ENCODE measurements around the gene MICALL2.

Gene MICALL2

GRCh38 chr7:1419310-1419634, 40.0 kb downstream of the MICALL2 start:
- H3K9me3 ChIP-seq (ENCODE audit: control insufficient read depth in 2 of 2, low read length in 2 of 2): no peaks in the 10 kb centered on the region
- H3K4me1 ChIP-seq (ENCODE audit: control insufficient read depth in 2 of 2, insufficient read depth in 2 of 2, low read length in 2 of 2): no peaks in the 10 kb centered on the region
- H3K4me3 ChIP-seq (ENCODE audit: low read length in 2 of 2): no peak overlapping the region
- no peaks in the 10 kb centered on the region for H3K36me3 ChIP-seq (ENCODE audit: control insufficient read depth in 2 of 2, insufficient read depth in 2 of 2, low read length in 2 of 2)
- H3K27ac ChIP-seq (ENCODE audit: low read depth in 2 of 2, low read length in 2 of 2): no peak overlapping the region
- peaks cover 4 to 16% of the 10 kb centered on the region in 2 donors for H3K27me3 ChIP-seq (ENCODE audit: control insufficient read depth in 2 of 2, insufficient read depth in 2 of 2, low read length in 2 of 2)
- no peak overlapping the region for H3K9ac ChIP-seq (ENCODE audit: low read depth in 1 of 2, low read length in 2 of 2)

GRCh38 chr7:1418505-1419309, 40.6 kb downstream of the MICALL2 start:
- no peaks in the 10 kb centered on the region for H3K4me1 ChIP-seq (ENCODE audit: control insufficient read depth in 2 of 2, insufficient read depth in 2 of 2, low read length in 2 of 2)
- H3K9ac ChIP-seq (ENCODE audit: low read depth in 1 of 2, low read length in 2 of 2): no peak overlapping the region
- H3K36me3 ChIP-seq (ENCODE audit: control insufficient read depth in 2 of 2, insufficient read depth in 2 of 2, low read length in 2 of 2): no peaks in the 10 kb centered on the region
- no peaks in the 10 kb centered on the region for H3K9me3 ChIP-seq (ENCODE audit: control insufficient read depth in 2 of 2, low read length in 2 of 2)
- no peak overlapping the region for H3K4me3 ChIP-seq (ENCODE audit: low read length in 2 of 2)
- peaks cover 4 to 16% of the 10 kb centered on the region in 2 donors for H3K27me3 ChIP-seq (ENCODE audit: control insufficient read depth in 2 of 2, insufficient read depth in 2 of 2, low read length in 2 of 2)
- H3K27ac ChIP-seq (ENCODE audit: low read depth in 2 of 2, low read length in 2 of 2): no peak overlapping the region

- Histone ChIP-seq H3K9me3 (ENCODE audit: control insufficient read depth in 2 of 2, low read length in 2 of 2) (no peaks in the 10 kb centered on the region), H3K27ac (ENCODE audit: low read depth in 2 of 2, low read length in 2 of 2) (no peak overlapping the region), H3K4me3 (ENCODE audit: low read length in 2 of 2) (no peak overlapping the region), H3K36me3 (ENCODE audit: control insufficient read depth in 2 of 2, insufficient read depth in 2 of 2, low read length in 2 of 2) (no peaks in the 10 kb centered on the region), H3K4me1 (ENCODE audit: control insufficient read depth in 2 of 2, insufficient read depth in 2 of 2, low read length in 2 of 2) (no peaks in the 10 kb centered on the region), H3K9ac (ENCODE audit: low read depth in 1 of 2, low read length in 2 of 2) (no peak overlapping the region), H3K27me3 (ENCODE audit: control insufficient read depth in 2 of 2, insufficient read depth in 2 of 2, low read length in 2 of 2) (peaks cover 8 to 20% of the 10 kb centered on the region in 2 donors)
Observed at GRCh38 chr7:1415389-1415990, 43.8 kb downstream of the MICALL2 start.

GRCh38 chr7:1413936-1414639, 45.2 kb downstream of the MICALL2 start:
- H3K4me3 ChIP-seq (ENCODE audit: low read length in 2 of 2): no peak overlapping the region
- H3K9me3 ChIP-seq (ENCODE audit: control insufficient read depth in 2 of 2, low read length in 2 of 2): no peaks in the 10 kb centered on the region
- H3K27me3 ChIP-seq (ENCODE audit: control insufficient read depth in 2 of 2, insufficient read depth in 2 of 2, low read length in 2 of 2): peaks cover 8 to 15% of the 10 kb centered on the region in 2 donors
- no peak overlapping the region for H3K9ac ChIP-seq (ENCODE audit: low read depth in 1 of 2, low read length in 2 of 2)
- no peaks in the 10 kb centered on the region for H3K4me1 ChIP-seq (ENCODE audit: control insufficient read depth in 2 of 2, insufficient read depth in 2 of 2, low read length in 2 of 2)
- no peaks in the 10 kb centered on the region for H3K36me3 ChIP-seq (ENCODE audit: control insufficient read depth in 2 of 2, insufficient read depth in 2 of 2, low read length in 2 of 2)
- H3K27ac ChIP-seq (ENCODE audit: low read depth in 2 of 2, low read length in 2 of 2): no peak overlapping the region

- Histone ChIP-seq H3K4me3 (ENCODE audit: low read length in 2 of 2) (no peak overlapping the region), H3K9ac (ENCODE audit: low read depth in 1 of 2, low read length in 2 of 2) (no peak overlapping the region), H3K4me1 (ENCODE audit: control insufficient read depth in 2 of 2, insufficient read depth in 2 of 2, low read length in 2 of 2) (no peaks in the 10 kb centered on the region), H3K9me3 (ENCODE audit: control insufficient read depth in 2 of 2, low read length in 2 of 2) (no peaks in the 10 kb centered on the region), H3K36me3 (ENCODE audit: control insufficient read depth in 2 of 2, insufficient read depth in 2 of 2, low read length in 2 of 2) (no peaks in the 10 kb centered on the region), H3K27ac (ENCODE audit: low read depth in 2 of 2, low read length in 2 of 2) (no peak overlapping the region), H3K27me3 (ENCODE audit: control insufficient read depth in 2 of 2, insufficient read depth in 2 of 2, low read length in 2 of 2) (peaks cover 10 to 19% of the 10 kb centered on the region in 2 donors)
Observed at GRCh38 chr7:1412322-1413261, 46.7 kb downstream of the MICALL2 start.

GRCh38 chr7:1411414-1411813, 47.9 kb downstream of the MICALL2 start:
- no peak overlapping the region for H3K9ac ChIP-seq (ENCODE audit: low read depth in 1 of 2, low read length in 2 of 2)
- H3K4me1 ChIP-seq (ENCODE audit: control insufficient read depth in 2 of 2, insufficient read depth in 2 of 2, low read length in 2 of 2): no peaks in the 10 kb centered on the region
- H3K27ac ChIP-seq (ENCODE audit: low read depth in 2 of 2, low read length in 2 of 2): no peak overlapping the region
- H3K4me3 ChIP-seq (ENCODE audit: low read length in 2 of 2): no peak overlapping the region
- no peaks in the 10 kb centered on the region for H3K36me3 ChIP-seq (ENCODE audit: control insufficient read depth in 2 of 2, insufficient read depth in 2 of 2, low read length in 2 of 2)
- no peaks in the 10 kb centered on the region for H3K9me3 ChIP-seq (ENCODE audit: control insufficient read depth in 2 of 2, low read length in 2 of 2)
- peaks cover 10 to 21% of the 10 kb centered on the region in 2 donors for H3K27me3 ChIP-seq (ENCODE audit: control insufficient read depth in 2 of 2, insufficient read depth in 2 of 2, low read length in 2 of 2)

- H3K9me3 ChIP-seq (ENCODE audit: control insufficient read depth in 2 of 2, low read length in 2 of 2): no peaks in the 10 kb centered on the region
- no peak overlapping the region for H3K9ac ChIP-seq (ENCODE audit: low read depth in 1 of 2, low read length in 2 of 2)
- H3K27ac ChIP-seq (ENCODE audit: low read depth in 2 of 2, low read length in 2 of 2): no peak overlapping the region
- no peaks in the 10 kb centered on the region for H3K4me1 ChIP-seq (ENCODE audit: control insufficient read depth in 2 of 2, insufficient read depth in 2 of 2, low read length in 2 of 2)
- peaks cover 10 to 24% of the 10 kb centered on the region in 2 donors for H3K27me3 ChIP-seq (ENCODE audit: control insufficient read depth in 2 of 2, insufficient read depth in 2 of 2, low read length in 2 of 2)
- H3K4me3 ChIP-seq (ENCODE audit: low read length in 2 of 2): no peak overlapping the region
- no peaks in the 10 kb centered on the region for H3K36me3 ChIP-seq (ENCODE audit: control insufficient read depth in 2 of 2, insufficient read depth in 2 of 2, low read length in 2 of 2)
Observed at GRCh38 chr7:1410992-1411391, 48.3 kb downstream of the MICALL2 start.

GRCh38 chr7:1409555-1409954, 49.7 kb downstream of the MICALL2 start:
- H3K36me3 ChIP-seq (ENCODE audit: control insufficient read depth in 2 of 2, insufficient read depth in 2 of 2, low read length in 2 of 2): no peaks in the 10 kb centered on the region
- H3K9me3 ChIP-seq (ENCODE audit: control insufficient read depth in 2 of 2, low read length in 2 of 2): no peaks in the 10 kb centered on the region
- H3K27me3 ChIP-seq (ENCODE audit: control insufficient read depth in 2 of 2, insufficient read depth in 2 of 2, low read length in 2 of 2): peaks cover 10 to 24% of the 10 kb centered on the region in 2 donors
- no peaks in the 10 kb centered on the region for H3K4me1 ChIP-seq (ENCODE audit: control insufficient read depth in 2 of 2, insufficient read depth in 2 of 2, low read length in 2 of 2)
- no peak overlapping the region for H3K4me3 ChIP-seq (ENCODE audit: low read length in 2 of 2)
- no peak overlapping the region for H3K9ac ChIP-seq (ENCODE audit: low read depth in 1 of 2, low read length in 2 of 2)
- H3K27ac ChIP-seq (ENCODE audit: low read depth in 2 of 2, low read length in 2 of 2): no peak overlapping the region

- no peak overlapping the region for H3K4me3 ChIP-seq (ENCODE audit: low read length in 2 of 2)
- no peaks in the 10 kb centered on the region for H3K9me3 ChIP-seq (ENCODE audit: control insufficient read depth in 2 of 2, low read length in 2 of 2)
- H3K9ac ChIP-seq (ENCODE audit: low read depth in 1 of 2, low read length in 2 of 2): no peak overlapping the region
- peaks cover 13 to 35% of the 10 kb centered on the region in 2 donors for H3K27me3 ChIP-seq (ENCODE audit: control insufficient read depth in 2 of 2, insufficient read depth in 2 of 2, low read length in 2 of 2)
- H3K36me3 ChIP-seq (ENCODE audit: control insufficient read depth in 2 of 2, insufficient read depth in 2 of 2, low read length in 2 of 2): no peaks in the 10 kb centered on the region
- H3K4me1 ChIP-seq (ENCODE audit: control insufficient read depth in 2 of 2, insufficient read depth in 2 of 2, low read length in 2 of 2): no peaks in the 10 kb centered on the region
- H3K27ac ChIP-seq (ENCODE audit: low read depth in 2 of 2, low read length in 2 of 2): no peak overlapping the region
Observed at GRCh38 chr7:1408466-1408865, 50.8 kb downstream of the MICALL2 start.
